GM19438 (cell line): ENCODE data around the gene TGM6.

Experiments used
- ATAC-seq: cut with Tn5 transposase; IDR thresholded peaks from one replicate; pipeline ENCODE4 v1.9.1; 2021; ENCODE audit warnings: low read depth; ENCODE audit not compliant: unreplicated experiment

Gene TGM6

DNA sequence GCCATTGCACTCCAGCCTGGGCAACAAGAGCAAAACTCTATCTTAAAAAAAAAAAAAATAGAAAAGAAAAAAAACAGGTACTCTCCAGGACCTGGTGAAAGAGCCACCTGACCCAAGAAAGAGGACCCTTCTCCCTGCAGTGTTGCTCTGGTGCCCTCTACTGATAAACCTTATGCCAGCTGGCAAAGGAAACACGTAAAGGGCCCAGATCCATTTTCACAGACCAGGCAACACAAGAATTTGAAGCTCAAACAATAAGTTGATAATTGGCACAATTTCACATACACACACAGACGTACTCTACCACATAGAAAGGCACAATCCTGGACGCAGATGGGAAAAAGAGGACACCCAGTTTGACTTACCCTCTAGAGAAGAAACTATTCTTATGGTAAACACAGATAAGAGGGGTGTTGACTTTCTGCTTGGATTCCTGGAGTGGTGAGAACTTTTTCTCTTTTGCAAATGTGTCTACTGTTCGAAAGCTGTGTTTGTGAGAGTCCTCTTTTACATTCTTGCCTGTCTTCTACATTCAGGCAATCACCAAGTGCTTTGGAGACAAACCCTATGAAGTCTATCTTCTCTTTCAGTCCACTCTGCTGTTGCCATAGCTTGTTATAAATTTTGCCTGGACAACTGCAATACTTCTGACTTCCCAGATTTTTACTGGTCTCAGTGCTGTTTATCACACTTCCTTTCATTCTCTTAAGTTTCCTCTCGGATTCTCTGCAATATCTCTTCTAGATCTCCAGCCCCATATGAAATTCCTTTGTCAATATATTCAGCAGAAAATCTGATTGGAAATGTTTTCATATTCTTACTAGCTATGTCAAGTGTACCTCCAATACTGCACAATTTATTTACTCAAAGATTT, 96.3 kb downstream of the TGM6 start:
- no peak for ATAC-seq

DNA sequence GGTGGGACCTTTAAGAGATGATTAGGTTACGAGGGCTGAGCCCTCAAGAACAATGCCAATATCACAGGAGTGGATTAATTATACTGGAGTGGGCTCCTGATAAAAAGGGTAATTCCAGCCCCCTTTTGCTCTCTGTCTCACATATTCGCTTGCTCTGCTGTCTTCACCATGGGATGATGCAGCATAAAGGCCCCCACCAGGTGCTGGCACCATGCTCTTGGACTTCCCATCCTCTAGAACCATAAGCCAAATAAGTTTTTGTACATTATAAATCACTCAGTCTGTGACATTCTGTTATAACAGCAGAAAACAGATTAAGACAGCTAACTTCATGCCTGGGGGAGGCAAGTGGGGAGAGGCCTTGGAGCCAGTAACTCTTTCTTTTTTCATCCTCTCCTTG, 99.7 kb downstream of the TGM6 start:
- ATAC-seq, result no peak
